GM19035 (cell line): ENCODE data around the gene FLYWCH2.
A peak's percentile ranks its signal among the peaks of the same experiment; 100 is the strongest.

Experiments used
- ATAC-seq: cut with Tn5 transposase; IDR thresholded peaks from one replicate; pipeline ENCODE4 v1.9.1; 2021; ENCODE audit not compliant: unreplicated experiment

FLYWCH2 gene

GRCh38 chr16:2882650-2883457 lies at the start of gene FLYWCH2:
Gene FLYWCH2 (plus strand): TSS chr16:2883215. CDS start chr16:2896450, 13,235 bp downstream.
- ATAC-seq, result peak; percentile 87

GRCh38 chr16:2833776-2834175 lies 49.2 kb upstream of the FLYWCH2 start:
- ATAC-seq, result no peak

GRCh38 chr16:2834968-2835367 lies 48.0 kb upstream of the FLYWCH2 start:
- ATAC-seq, result no peak

- no peak for ATAC-seq
These were observed 47.1 kb upstream of the FLYWCH2 start for GRCh38 chr16:2835638-2836493.

GRCh38 chr16:2836646-2837508 lies 46.1 kb upstream of the FLYWCH2 start:
- no peak for ATAC-seq

GRCh38 chr16:2838928-2839327 lies 44.1 kb upstream of the FLYWCH2 start:
- ATAC-seq, result no peak

- no peak for ATAC-seq
These were observed 43.2 kb upstream of the FLYWCH2 start for GRCh38 chr16:2839650-2840450.

GRCh38 chr16:2840914-2841313 lies 42.1 kb upstream of the FLYWCH2 start:
- no peak for ATAC-seq

GRCh38 chr16:2841606-2842339 lies 41.2 kb upstream of the FLYWCH2 start:
- ATAC-seq, result no peak

GRCh38 chr16:2842340-2843000 lies 40.5 kb upstream of the FLYWCH2 start:
- no peak for ATAC-seq

- ATAC-seq, result no peak
These were observed 39.5 kb upstream of the FLYWCH2 start for GRCh38 chr16:2843526-2843925.

- no peak for ATAC-seq
These were observed 37.9 kb upstream of the FLYWCH2 start for GRCh38 chr16:2845116-2845515.

GRCh38 chr16:2846511-2847310 lies 36.3 kb upstream of the FLYWCH2 start:
- no peak for ATAC-seq

GRCh38 chr16:2848933-2849725 lies 33.9 kb upstream of the FLYWCH2 start:
- ATAC-seq, result no peak

- no peak for ATAC-seq
These were observed 30.8 kb upstream of the FLYWCH2 start for GRCh38 chr16:2852003-2852730.

- no peak for ATAC-seq
These were observed 30.1 kb upstream of the FLYWCH2 start for GRCh38 chr16:2852731-2853507.
